Stimulated activated CD4-positive, alpha-beta T cell treated with anti-CD3 and anti-CD28 coated beads, Interleukin-2, amount 100 ng/mL, for 24 hours (primary cell): ENCODE data around the gene COMTD1.
"Not testable (repeated sequence)": the region's sequence is repeated elsewhere in the genome, so short reads cannot be mapped to it uniquely, and the experiment has no call there.

Experiments
- DNase-seq, 2 donors: peaks; one replicate each; pipeline ENCODE4 v3.0.0-alpha.2; 2020

The COMTD1 gene

GRCh38 chr10:75212343-75212742, 23.4 kb downstream of the COMTD1 start:
- no peak for DNase-seq

GRCh38 chr10:75211007-75211691, 24.6 kb downstream of the COMTD1 start:
- peak; percentile 34 to 43 for DNase-seq

- DNase-seq = peak; percentile 94
Measured at GRCh38 chr10:75210282-75211006, 25.3 kb downstream of the COMTD1 start, which contains the start of gene VDAC2. TSS of gene VDAC2 (plus strand) at chr10:75210796. CDS start at chr10:75211159, 363 bp downstream.

GRCh38 chr10:75209921-75210281, 25.9 kb downstream of the COMTD1 start:
- DNase-seq = peak; percentile 78 to 80

GRCh38 chr10:75209086-75209920, 26.5 kb downstream of the COMTD1 start:
- no peak for DNase-seq

GRCh38 chr10:75208181-75208580, 27.6 kb downstream of the COMTD1 start:
- DNase-seq = no peak

DNA sequence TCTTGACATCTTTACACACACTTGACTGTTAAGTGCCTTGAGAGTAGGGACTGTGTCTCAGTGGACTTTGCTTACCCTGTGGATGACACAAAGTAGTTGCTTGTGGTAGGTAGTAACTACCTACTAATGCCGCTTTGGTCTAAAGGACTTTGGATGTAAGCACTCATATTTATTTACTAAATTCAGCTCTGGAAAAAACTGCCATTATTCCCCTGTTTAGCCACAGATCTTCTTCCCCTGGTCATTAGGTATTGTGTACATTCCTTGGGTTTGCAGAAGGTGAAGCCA, 28.0 kb downstream of the COMTD1 start:
- DNase-seq = no peak

GRCh38 chr10:75207079-75207856, 28.5 kb downstream of the COMTD1 start:
- no peak for DNase-seq

GRCh38 chr10:75206638-75207037, 29.1 kb downstream of the COMTD1 start:
- DNase-seq = not testable (repeated sequence)

DNA sequence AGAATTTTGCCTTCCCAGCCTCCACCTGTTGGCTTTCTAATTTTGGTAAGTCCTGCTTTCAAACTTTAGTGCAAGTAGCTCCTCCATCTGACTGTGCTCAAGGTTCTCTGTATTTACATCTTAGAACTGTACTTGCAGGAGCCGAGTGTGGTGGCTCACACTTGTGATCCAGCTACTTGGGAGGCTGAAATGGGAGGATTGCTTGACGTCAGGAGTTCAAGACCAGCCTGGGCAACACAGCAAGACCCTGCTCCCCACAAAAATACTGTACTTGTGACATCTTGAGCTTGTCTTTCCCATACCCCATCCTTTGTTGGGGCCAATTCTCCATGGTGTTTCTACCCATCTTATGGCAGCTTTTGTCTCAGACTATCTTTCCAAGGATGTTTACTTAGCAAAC, 29.8 kb downstream of the COMTD1 start:
- no peak for DNase-seq

- no peak for DNase-seq
Measured at GRCh38 chr10:75203724-75204123, 32.0 kb downstream of the COMTD1 start.

DNA sequence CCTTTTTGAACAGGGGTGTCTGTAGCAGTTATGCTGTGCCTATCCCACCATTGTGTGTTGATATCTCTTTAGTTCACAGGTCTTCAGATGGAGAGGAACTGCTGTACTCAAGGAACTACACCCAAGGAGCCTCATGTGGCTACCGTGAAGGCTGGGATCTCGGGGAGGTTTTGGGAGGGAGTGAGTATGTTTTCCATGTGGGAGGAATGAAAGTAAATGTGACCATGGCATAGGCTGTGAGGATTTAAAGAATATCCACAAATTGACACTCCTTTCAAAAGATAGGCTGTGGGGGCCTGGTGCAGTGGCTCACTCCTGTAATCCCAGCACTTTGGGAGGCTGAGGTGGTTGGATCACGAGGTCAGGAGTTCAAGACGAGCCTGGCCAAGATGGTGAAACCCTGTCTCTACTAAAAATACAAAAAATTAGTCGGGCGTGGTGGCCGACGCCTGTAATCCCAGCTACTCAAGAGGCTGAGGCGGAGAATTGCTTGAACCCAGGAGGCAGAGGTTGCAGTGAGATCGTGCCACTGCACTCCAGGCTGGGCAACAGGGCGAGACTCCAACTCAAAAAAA, 32.6 kb downstream of the COMTD1 start:
- not testable (repeated sequence) for DNase-seq

GRCh38 chr10:75202321-75203045, 33.3 kb downstream of the COMTD1 start:
- DNase-seq = no peak

DNA sequence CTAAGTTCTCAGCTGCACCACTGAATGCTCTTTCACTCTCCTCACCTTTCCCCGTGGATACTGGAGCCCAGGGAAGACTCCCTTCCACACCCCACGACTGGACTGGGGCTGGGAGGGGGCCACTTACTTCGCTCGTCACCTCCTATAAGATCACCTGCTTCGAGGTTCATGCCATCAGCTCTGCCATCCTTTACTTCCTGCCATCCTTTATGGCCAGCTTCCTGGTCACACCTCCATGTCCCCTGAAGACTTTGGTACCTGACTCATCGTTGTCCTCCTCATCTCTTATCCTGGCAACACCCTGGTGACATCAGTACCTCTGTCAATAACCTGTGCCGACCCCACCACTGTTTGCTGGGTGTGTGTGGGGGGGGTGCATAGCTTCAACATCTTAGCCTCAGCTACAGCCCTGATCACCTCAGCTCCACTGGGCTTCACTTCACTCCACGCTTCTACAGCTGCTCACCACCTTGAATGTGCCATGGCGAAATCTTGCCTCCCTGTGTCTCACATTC, 33.9 kb downstream of the COMTD1 start:
- DNase-seq = no peak

DNA sequence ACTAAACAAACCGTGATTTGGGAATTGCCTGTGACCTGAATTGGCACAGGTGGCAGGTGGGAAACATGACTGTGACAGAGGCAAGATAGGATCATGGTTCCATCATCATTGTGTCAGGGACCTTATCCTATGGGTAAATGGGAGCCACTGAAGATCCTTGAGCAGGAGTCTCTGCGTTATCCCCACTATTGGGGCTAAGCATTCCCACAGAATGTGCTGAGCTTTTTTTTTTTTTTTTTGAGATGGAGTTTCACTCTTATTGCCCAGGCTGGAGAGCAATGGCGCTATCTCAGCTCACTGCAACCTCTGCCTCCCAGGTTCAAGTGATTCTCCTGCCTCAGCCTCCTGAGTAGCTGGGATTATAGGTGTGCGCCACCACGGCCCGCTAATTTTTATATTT, 35.8 kb downstream of the COMTD1 start:
- DNase-seq = not testable (repeated sequence)

- DNase-seq = no peak
Measured at GRCh38 chr10:75197906-75198305, 37.9 kb downstream of the COMTD1 start.

GRCh38 chr10:75197066-75197465, 38.7 kb downstream of the COMTD1 start:
- no peak for DNase-seq

GRCh38 chr10:75195035-75195763, 40.6 kb downstream of the COMTD1 start:
- DNase-seq = no peak

- not testable (repeated sequence) for DNase-seq
Measured at GRCh38 chr10:75194625-75195024, 41.1 kb downstream of the COMTD1 start.

DNA sequence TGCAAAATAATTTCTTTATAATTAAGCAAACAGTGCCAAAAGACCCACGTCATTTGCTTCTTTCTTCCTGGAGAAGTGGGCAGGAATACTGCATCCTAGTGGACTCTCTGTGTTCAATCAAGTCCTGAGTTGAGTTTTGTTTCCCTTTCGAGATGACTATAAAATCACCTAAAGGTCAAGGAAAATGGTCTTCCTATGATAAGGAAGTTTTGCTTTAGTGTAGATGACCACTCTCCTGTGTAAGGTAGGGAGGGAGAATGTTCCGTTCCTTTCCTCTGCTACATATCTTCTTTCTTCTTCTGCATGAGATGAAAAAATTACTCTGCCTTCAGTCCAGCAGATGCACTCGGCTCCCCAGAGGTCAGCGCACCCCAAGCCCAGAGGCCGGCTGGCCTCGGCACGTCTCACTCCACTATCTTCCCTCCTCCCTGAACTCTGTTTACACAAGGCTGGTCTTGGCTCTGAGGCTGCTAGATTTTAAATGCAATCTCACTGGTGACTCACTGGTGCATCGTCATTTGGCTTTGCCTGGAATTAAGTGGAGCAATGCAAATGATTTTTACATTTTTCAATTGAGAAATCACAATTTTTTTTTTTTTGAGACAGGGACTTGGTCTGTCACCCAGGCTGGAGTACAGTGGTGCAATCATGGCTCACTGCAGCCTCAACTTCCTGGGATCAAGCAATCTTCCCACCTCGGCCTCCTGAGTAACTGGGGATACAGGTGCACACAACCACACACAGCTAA, 43.8 kb downstream of the COMTD1 start:
- DNase-seq = no peak
